GM12878 (cell line): Measurements from ENCODE around the gene ITSN1. TPM values are rescaled to one million over a fixed set of nuclear protein-coding genes. Genes with fewer than 3 reads are reported as not detected.

Experiments used
- BCL3 ChIP-seq: IDR thresholded peaks from 2 replicates; pipeline ENCODE4 v1.6.1; 2011; ENCODE audit warnings: borderline replicate concordance, low read depth, mild to moderate bottlenecking, moderate library complexity, low read length; ENCODE audit not compliant: insufficient read depth, poor library complexity, severe bottlenecking
- CEBPB ChIP-seq, 2 experiments: fragments of 150-350 bp in 1 of 2; IDR thresholded peaks; 2 replicates each; pipeline ENCODE4 v1.6.1; 2012 to 2014; ENCODE audit warnings: low read depth in 2 of 2, low read length in 2 of 2, borderline replicate concordance in 1 of 2, inconsistent platforms in 1 of 2
- CHD4 ChIP-seq: fragments of 200-600 bp; sonication (generic); IDR thresholded peaks from 2 replicates; pipeline ENCODE4 v1.6.1; 2016; ENCODE audit warnings: mild to moderate bottlenecking
- CUX1 ChIP-seq: IDR thresholded peaks from 2 replicates; pipeline ENCODE4 v1.6.1; 2012; ENCODE audit warnings: improper control_type of control experiment, low read depth, low read length; ENCODE audit not compliant: insufficient replicate concordance
- DPF2 ChIP-seq: fragments of 450-650 bp; IDR thresholded peaks from 2 replicates; pipeline ENCODE4 v1.6.1; 2017; ENCODE audit warnings: mild to moderate bottlenecking
- EZH2 ChIP-seq: IDR thresholded peaks from 2 replicates; pipeline ENCODE4 v1.6.1; 2012; ENCODE audit warnings: low read depth, mild to moderate bottlenecking, control low read depth, inconsistent platforms, low read length, borderline replicate concordance; ENCODE audit not compliant: control insufficient read depth
- FOS ChIP-seq: IDR thresholded peaks from 3 replicates; pipeline ENCODE4 v1.6.1; 2011; ENCODE audit warnings: borderline replicate concordance; ENCODE audit not compliant: insufficient read length; ENCODE audit errors: extremely low read depth
- GABPA ChIP-seq: IDR thresholded peaks from 2 replicates; pipeline ENCODE4 v1.6.1; 2014; ENCODE audit warnings: antibody characterized with exemption, low read depth, mild to moderate bottlenecking, inconsistent platforms
- LARP7 ChIP-seq: fragments of 450-650 bp; IDR thresholded peaks from 2 replicates; pipeline ENCODE4 v1.6.1; 2017; ENCODE audit warnings: mild to moderate bottlenecking
- NFYB ChIP-seq: IDR thresholded peaks from 2 replicates; pipeline ENCODE4 v1.6.1; 2011; ENCODE audit warnings: low read depth, mild to moderate bottlenecking, low read length, improper control_type of control experiment, moderate library complexity; ENCODE audit not compliant: insufficient read depth
- NR2C2 ChIP-seq: IDR thresholded peaks from 2 replicates; pipeline ENCODE4 v1.6.1; 2011; ENCODE audit warnings: borderline replicate concordance, low read depth; ENCODE audit not compliant: control insufficient read depth, insufficient read length
- NR2F1 ChIP-seq: fragments of 450-650 bp; conservative IDR thresholded peaks from 2 replicates; pipeline ENCODE4 v1.6.1; 2017; ENCODE audit warnings: mild to moderate bottlenecking
- PML ChIP-seq: IDR thresholded peaks from 2 replicates; pipeline ENCODE4 v1.6.1; 2012; ENCODE audit warnings: low read length, inconsistent platforms
- POLR2A ChIP-seq: IDR thresholded peaks from 2 replicates; pipeline ENCODE4 v1.6.1; 2011; ENCODE audit warnings: low read depth, mild to moderate bottlenecking, low read length
- RAD21 ChIP-seq: IDR thresholded peaks from 2 replicates; pipeline ENCODE4 v1.6.1; 2011; ENCODE audit warnings: mild to moderate bottlenecking, low read depth, low read length, moderate library complexity; ENCODE audit not compliant: insufficient read depth
- RBBP5 ChIP-seq: fragments of 200-600 bp; sonication (generic); conservative IDR thresholded peaks from 2 replicates; pipeline ENCODE4 v1.6.1; 2016
- SREBF1 ChIP-seq: IDR thresholded peaks from 2 replicates; pipeline ENCODE4 v1.6.1; 2012; ENCODE audit warnings: mild to moderate bottlenecking, low read length
- YY1 ChIP-seq: IDR thresholded peaks from 2 replicates; pipeline ENCODE4 v1.6.1; 2011; ENCODE audit warnings: low read depth, mild to moderate bottlenecking, low read length
- polyA plus RNA-seq, 11 experiments: library from polyadenylated mRNA; depleted of rRNA in 4 of 11; unstranded in 6 of 11; stranded (reverse) in 5 of 11; fragments of >200 nt; fragmentation: Nextera tagmentation in 4 of 11; fragmentation: Illumina TruSeq in 1 of 11; extraction: Ambion mirVana in 4 of 11; extraction: Trizol in 1 of 11; gene quantifications; 1 replicate in 1 of 11; 2 replicates in 10 of 11; pipeline versions ENCODE4 v1.2.1 to v1.2.3, GENCODE V29; 2011 to 2016; ENCODE audit warnings: inconsistent platforms in 2 of 11, missing spikeins in 2 of 11, low read depth in 1 of 11
- total RNA-seq, 4 experiments: library from RNA; depleted of rRNA in 3 of 4; stranded (reverse); fragments of >200 nt in 3 of 4; fragmentation: Illumina TruSeq in 1 of 4; extraction: Trizol in 1 of 4; gene quantifications; 2 replicates each; pipeline versions ENCODE4 v1.2.1 to v1.2.3, GENCODE V29; 2013 to 2021
- TF ChIP-seq, protein P1 (sequence below): IDR thresholded peaks from 2 replicates; pipeline ENCODE4 v1.6.1; 2011; ENCODE audit warnings: mild to moderate bottlenecking, low read depth, low read length, moderate library complexity; ENCODE audit not compliant: insufficient replicate concordance
- TF ChIP-seq, protein P2 (sequence below): fragments of 450-650 bp; IDR thresholded peaks from 2 replicates; pipeline ENCODE4 v1.6.1; 2014; ENCODE audit warnings: mild to moderate bottlenecking

The ITSN1 gene
- total and polyA plus RNA-seq, 10 of the 15 experiments (the other 5 are each of a cell fraction or from before 2014, with no cell fraction given), result 0.89 to 10.6 (median 4.8) TPM

- TF ChIP-seq CUX1 (no peak), LARP7 (no peak), POLR2A (no peak), CHD4 (no peak), CEBPB (IDR thresholded peaks at IDR 0.05; ENCODE audit: borderline replicate concordance in 1 of 2, low read depth in 2 of 2, low read length in 2 of 2) (no peak), PML (no peak), FOS (no peak), DPF2 (no peak), YY1 (no peak), NR2C2 (peak; percentile 50), NR2F1 (no peak), GABPA (no peak), EZH2 (no peak), SREBF1 (no peak), RAD21 (no peak), NFYB (no peak), RBBP5 (no peak), BCL3 (peak; percentile 90)
- TF ChIP-seq, protein P1, sequence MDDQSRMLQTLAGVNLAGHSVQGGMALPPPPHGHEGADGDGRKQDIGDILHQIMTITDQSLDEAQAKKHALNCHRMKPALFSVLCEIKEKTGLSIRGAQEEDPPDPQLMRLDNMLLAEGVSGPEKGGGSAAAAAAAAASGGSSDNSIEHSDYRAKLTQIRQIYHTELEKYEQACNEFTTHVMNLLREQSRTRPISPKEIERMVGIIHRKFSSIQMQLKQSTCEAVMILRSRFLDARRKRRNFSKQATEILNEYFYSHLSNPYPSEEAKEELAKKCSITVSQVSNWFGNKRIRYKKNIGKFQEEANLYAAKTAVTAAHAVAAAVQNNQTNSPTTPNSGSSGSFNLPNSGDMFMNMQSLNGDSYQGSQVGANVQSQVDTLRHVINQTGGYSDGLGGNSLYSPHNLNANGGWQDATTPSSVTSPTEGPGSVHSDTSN, result peak; percentile 30
- TF ChIP-seq, protein P2, sequence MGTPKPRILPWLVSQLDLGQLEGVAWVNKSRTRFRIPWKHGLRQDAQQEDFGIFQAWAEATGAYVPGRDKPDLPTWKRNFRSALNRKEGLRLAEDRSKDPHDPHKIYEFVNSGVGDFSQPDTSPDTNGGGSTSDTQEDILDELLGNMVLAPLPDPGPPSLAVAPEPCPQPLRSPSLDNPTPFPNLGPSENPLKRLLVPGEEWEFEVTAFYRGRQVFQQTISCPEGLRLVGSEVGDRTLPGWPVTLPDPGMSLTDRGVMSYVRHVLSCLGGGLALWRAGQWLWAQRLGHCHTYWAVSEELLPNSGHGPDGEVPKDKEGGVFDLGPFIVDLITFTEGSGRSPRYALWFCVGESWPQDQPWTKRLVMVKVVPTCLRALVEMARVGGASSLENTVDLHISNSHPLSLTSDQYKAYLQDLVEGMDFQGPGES, result no peak
These were observed 253.1 kb downstream of the ITSN1 start (continued) for GRCh38 chr21:33895356-33895755.
